GM06990 (cell line): ENCODE measurements around the gene MIF.

Experiments
- DNase-seq: peaks from one replicate; pipeline ENCODE4 v3.0.0-alpha.2; 2011; ENCODE audit not compliant: insufficient read length; ENCODE audit errors: extremely low read depth
- H3K27me3 ChIP-seq: replicated peaks from 2 replicates; pipeline ENCODE4 v1.6.0; 2011; ENCODE audit warnings: low read length; ENCODE audit not compliant: control insufficient read depth, insufficient read depth
- H3K36me3 ChIP-seq: 2 replicates; pipeline ENCODE4 v1.5.1; 2011; ENCODE audit warnings: low read length; ENCODE audit not compliant: control insufficient read depth, insufficient read depth
- H3K4me3 ChIP-seq: replicated peaks from 2 replicates; pipeline ENCODE4 v1.5.1; 2011; ENCODE audit warnings: low read depth, mild to moderate bottlenecking, control low read depth, low read length
- TF ChIP-seq, protein P1 (sequence below): IDR thresholded peaks from 2 replicates; pipeline ENCODE4 v1.5.1; 2011; ENCODE audit warnings: low read length, control low read depth, mild to moderate bottlenecking, inconsistent platforms; ENCODE audit not compliant: insufficient read depth, poor library complexity, severe bottlenecking

MIF gene

DNA sequence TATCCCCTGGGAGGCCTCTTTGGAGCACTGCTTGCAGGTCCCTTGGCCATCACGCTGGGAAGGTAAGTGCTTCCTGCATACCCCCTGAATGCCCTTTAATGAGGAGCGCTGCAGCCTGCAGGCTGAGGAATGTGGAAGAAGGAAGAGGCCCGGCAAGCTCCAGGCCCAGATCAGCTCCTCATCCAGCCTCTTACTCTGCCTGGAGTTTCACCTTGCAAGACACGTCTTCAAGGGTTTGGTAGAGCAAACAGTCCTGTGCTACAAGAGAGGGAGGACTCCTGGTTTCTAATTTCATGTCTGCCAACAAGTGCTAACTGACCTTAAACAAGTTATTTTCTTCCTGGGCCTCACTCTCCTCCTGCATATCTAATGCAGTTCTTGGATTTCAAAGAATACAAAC lies 25.6 kb upstream of the MIF start:
- DNase-seq: no peak

DNA sequence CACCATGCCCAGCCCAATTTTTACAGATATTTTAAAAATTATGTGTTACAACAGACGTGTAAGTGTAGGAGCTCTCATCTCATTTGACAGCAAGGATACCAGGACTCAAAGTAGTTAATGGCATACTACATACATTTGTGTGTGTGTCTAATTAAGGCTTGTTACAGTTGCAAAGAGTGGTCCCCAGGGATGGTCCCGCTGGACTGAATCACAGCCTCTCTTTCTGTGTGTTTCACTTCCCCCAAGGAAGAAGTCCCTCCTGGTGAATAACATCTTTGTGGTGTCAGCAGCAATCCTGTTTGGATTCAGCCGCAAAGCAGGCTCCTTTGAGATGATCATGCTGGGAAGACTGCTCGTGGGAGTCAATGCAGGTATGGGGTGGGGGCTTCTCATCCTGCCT lies 19.3 kb upstream of the MIF start:
- DNase-seq: no peak
- no peaks in the 10 kb centered on the region for H3K27me3 ChIP-seq

More for the DNA sequence above, 25.6 kb upstream of the MIF start:
- no peaks in the 10 kb centered on the region for H3K27me3 ChIP-seq
- no peak overlapping the region for H3K4me3 ChIP-seq
- TF ChIP-seq, protein P1, sequence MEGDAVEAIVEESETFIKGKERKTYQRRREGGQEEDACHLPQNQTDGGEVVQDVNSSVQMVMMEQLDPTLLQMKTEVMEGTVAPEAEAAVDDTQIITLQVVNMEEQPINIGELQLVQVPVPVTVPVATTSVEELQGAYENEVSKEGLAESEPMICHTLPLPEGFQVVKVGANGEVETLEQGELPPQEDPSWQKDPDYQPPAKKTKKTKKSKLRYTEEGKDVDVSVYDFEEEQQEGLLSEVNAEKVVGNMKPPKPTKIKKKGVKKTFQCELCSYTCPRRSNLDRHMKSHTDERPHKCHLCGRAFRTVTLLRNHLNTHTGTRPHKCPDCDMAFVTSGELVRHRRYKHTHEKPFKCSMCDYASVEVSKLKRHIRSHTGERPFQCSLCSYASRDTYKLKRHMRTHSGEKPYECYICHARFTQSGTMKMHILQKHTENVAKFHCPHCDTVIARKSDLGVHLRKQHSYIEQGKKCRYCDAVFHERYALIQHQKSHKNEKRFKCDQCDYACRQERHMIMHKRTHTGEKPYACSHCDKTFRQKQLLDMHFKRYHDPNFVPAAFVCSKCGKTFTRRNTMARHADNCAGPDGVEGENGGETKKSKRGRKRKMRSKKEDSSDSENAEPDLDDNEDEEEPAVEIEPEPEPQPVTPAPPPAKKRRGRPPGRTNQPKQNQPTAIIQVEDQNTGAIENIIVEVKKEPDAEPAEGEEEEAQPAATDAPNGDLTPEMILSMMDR: no peak
- peaks cover 3% of the 10 kb centered on the region; the same call in 1 of the 2 replicates for H3K36me3 ChIP-seq

DNA sequence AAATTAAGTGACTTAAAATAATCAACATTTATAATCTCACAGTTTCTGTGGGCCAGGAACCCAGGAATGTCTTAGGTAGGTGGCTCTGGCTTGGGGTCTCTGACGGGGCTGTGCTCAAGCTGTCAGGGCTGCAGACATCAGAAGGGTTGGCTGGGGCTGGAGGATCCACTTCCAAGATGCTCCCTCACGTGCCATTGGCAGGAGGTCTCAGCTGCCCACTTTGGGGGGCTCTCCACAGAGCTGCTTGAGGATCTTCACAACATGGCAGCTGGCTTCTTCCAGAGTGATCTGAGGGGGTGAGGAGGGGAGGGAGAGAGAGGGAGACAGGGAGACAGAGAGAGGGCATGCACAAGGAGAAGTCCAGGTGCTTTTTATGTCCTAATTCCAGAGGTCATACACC lies 18.4 kb upstream of the MIF start:
- no peak for DNase-seq
- Histone ChIP-seq H3K36me3 (peaks cover 8% of the 10 kb centered on the region), H3K27me3 (no peaks in the 10 kb centered on the region), H3K4me3 (no peak overlapping the region)
- TF ChIP-seq, protein P1: no peak

More for the DNA sequence above, 19.3 kb upstream of the MIF start:
- TF ChIP-seq, protein P1: no peak
- Histone ChIP-seq H3K4me3 (no peak overlapping the region), H3K36me3 (peaks cover 8% of the 10 kb centered on the region)

DNA sequence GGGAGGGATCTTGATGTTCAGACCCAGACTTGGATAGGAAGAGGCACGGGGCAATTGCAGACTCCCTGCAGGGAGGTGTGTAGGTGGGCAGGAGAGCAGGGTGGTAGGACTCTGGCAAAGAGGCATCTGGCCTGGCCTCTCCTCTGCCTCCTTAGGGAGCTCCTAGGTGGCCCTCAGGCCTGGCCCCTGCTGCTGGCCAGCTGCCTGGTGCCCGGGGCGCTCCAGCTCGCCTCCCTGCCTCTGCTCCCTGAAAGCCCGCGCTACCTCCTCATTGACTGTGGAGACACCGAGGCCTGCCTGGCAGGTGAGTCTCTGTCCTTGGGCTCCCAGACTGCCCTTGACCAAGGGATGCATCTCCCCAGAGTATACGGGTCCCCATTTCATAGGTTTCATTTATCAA lies 16.6 kb upstream of the MIF start:
- TF ChIP-seq, protein P1: no peak
- no peak overlapping the region for H3K4me3 ChIP-seq
- no peak for DNase-seq
- no peaks in the 10 kb centered on the region for H3K27me3 ChIP-seq
- H3K36me3 ChIP-seq: peaks cover 9% of the 10 kb centered on the region

DNA sequence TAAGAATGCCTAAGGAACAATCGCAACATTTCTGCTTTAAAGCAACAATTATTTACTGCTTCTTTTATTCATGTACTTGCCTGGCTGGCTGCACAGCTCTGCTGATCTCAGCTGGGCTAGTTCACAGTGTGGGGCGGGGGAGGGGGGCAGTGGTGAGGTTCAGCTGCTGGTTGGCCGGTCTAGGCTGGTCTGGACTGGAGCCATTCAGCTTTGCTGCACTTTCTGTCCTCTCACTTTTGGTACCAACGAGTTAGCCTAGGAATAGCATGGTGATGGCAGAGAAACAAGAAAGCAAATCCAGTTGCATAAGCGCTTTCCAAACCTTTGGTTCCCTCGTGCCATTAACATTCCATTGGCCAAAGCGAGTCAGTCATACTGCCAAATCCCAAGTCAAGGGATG lies 16.0 kb upstream of the MIF start:
- no peaks in the 10 kb centered on the region for H3K27me3 ChIP-seq
- no peak overlapping the region for H3K4me3 ChIP-seq
- TF ChIP-seq, protein P1: no peak
- no peak for DNase-seq
- H3K36me3 ChIP-seq: peaks cover 10% of the 10 kb centered on the region

DNA sequence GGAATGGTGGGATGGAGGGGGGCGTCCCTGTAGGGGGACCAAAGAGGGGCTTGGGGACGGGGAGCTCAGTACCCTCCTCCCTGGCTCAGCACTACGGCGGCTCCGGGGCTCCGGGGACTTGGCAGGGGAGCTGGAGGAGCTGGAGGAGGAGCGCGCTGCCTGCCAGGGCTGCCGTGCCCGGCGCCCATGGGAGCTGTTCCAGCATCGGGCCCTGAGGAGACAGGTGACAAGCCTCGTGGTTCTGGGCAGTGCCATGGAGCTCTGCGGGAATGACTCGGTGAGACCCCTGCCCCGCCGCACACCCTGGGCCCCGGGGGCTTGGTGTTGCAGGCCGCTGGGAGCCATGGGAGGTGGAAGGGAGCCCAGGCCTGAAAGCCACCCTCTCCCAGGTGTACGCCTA lies 11.8 kb upstream of the MIF start:
- Histone ChIP-seq H3K36me3 (peaks cover 5% of the 10 kb centered on the region), H3K27me3 (no peaks in the 10 kb centered on the region), H3K4me3 (no peak overlapping the region)
- no peak for DNase-seq
- TF ChIP-seq, protein P1: no peak
